LNCAP (cell line): ENCODE results near the gene ARHGAP10.

ENCODE experiments used
- CTCF ChIP-seq: fragments of 450-650 bp; IDR thresholded peaks from 2 replicates; pipeline ENCODE4 v1.5.1; 2017; ENCODE audit warnings: mild to moderate bottlenecking

Gene ARHGAP10

GRCh38 chr4:147984065-147984777 lies 252.3 kb downstream of the ARHGAP10 start:
- peak; percentile 62 for TF ChIP-seq CTCF

GRCh38 chr4:147984778-147985138 lies 252.9 kb downstream of the ARHGAP10 start:
- no peak for TF ChIP-seq CTCF

- no peak for TF ChIP-seq CTCF
Observed at GRCh38 chr4:147985376-147985775, 253.5 kb downstream of the ARHGAP10 start.

- TF ChIP-seq CTCF, result no peak
Observed at GRCh38 chr4:147987252-147987651, 255.4 kb downstream of the ARHGAP10 start.

- no peak for TF ChIP-seq CTCF
Observed at GRCh38 chr4:147991543-147992283, 259.8 kb downstream of the ARHGAP10 start.

- TF ChIP-seq CTCF, result no peak
Observed at GRCh38 chr4:147994076-147994475, 262.2 kb downstream of the ARHGAP10 start.

- no peak for TF ChIP-seq CTCF
Observed at GRCh38 chr4:147994491-147995385, 262.9 kb downstream of the ARHGAP10 start.
